Osteocyte (in vitro differentiated cells): ENCODE measurements around the gene E2F3. TPM values are rescaled to one million over a fixed set of nuclear protein-coding genes. Genes with fewer than 3 reads are reported as not detected.

ENCODE experiments used
- DNase-seq: peaks from one replicate; pipeline ENCODE4 v3.0.0; 2021; ENCODE audit warnings: mixed read lengths; ENCODE audit not compliant: unreplicated experiment; ENCODE audit errors: extremely low spot score
- H3K27ac Mint-ChIP-seq: one replicate; pipeline ENCODE4 v1.8.0; 2021; ENCODE audit warnings: mild to moderate bottlenecking, mixed read lengths; ENCODE audit not compliant: unreplicated experiment
- H3K27me3 Mint-ChIP-seq: one replicate; pipeline ENCODE4 v1.8.0; 2021; ENCODE audit warnings: mixed read lengths; ENCODE audit not compliant: unreplicated experiment
- H3K36me3 Mint-ChIP-seq: one replicate; pipeline ENCODE4 v1.8.0; 2021; ENCODE audit warnings: mixed read lengths; ENCODE audit not compliant: unreplicated experiment
- H3K4me1 Mint-ChIP-seq: one replicate; pipeline ENCODE4 v1.8.0; 2021; ENCODE audit warnings: mixed read lengths; ENCODE audit not compliant: unreplicated experiment
- H3K4me3 Mint-ChIP-seq: one replicate; pipeline ENCODE4 v1.8.0; 2021; ENCODE audit warnings: mild to moderate bottlenecking, moderate library complexity, mixed read lengths; ENCODE audit not compliant: unreplicated experiment
- H3K9me3 Mint-ChIP-seq: one replicate; pipeline ENCODE4 v1.8.0; 2021; ENCODE audit warnings: mixed read lengths; ENCODE audit not compliant: unreplicated experiment
- total RNA-seq: library from RNA; stranded (reverse); gene quantifications from 2 replicates; pipeline ENCODE4 v1.2.1, GENCODE V29; 2021
- TF ChIP-seq, protein P1 (sequence below): fragments of 200-600 bp; sonication (generic); IDR thresholded peaks from 2 replicates; pipeline ENCODE4 v1.5.0; 2021; ENCODE audit warnings: antibody characterized with exemption, mild to moderate bottlenecking, moderate library complexity

Gene E2F3
- total RNA-seq, 1 donor from 2014 or later = 12.0 TPM

GRCh38 chr6:20411953-20412681, 10.4 kb downstream of the E2F3 start:
- no peaks in the 10 kb centered on the region for H3K27me3 Mint-ChIP-seq
- no peak overlapping the region for H3K27ac Mint-ChIP-seq
- H3K36me3 Mint-ChIP-seq = no peaks in the 10 kb centered on the region
- TF ChIP-seq, protein P1, sequence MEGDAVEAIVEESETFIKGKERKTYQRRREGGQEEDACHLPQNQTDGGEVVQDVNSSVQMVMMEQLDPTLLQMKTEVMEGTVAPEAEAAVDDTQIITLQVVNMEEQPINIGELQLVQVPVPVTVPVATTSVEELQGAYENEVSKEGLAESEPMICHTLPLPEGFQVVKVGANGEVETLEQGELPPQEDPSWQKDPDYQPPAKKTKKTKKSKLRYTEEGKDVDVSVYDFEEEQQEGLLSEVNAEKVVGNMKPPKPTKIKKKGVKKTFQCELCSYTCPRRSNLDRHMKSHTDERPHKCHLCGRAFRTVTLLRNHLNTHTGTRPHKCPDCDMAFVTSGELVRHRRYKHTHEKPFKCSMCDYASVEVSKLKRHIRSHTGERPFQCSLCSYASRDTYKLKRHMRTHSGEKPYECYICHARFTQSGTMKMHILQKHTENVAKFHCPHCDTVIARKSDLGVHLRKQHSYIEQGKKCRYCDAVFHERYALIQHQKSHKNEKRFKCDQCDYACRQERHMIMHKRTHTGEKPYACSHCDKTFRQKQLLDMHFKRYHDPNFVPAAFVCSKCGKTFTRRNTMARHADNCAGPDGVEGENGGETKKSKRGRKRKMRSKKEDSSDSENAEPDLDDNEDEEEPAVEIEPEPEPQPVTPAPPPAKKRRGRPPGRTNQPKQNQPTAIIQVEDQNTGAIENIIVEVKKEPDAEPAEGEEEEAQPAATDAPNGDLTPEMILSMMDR = no peak
- H3K4me3 Mint-ChIP-seq = no peak overlapping the region
- no peaks in the 10 kb centered on the region for H3K9me3 Mint-ChIP-seq
- DNase-seq = no peak
- H3K4me1 Mint-ChIP-seq = peaks cover 14% of the 10 kb centered on the region

DNA sequence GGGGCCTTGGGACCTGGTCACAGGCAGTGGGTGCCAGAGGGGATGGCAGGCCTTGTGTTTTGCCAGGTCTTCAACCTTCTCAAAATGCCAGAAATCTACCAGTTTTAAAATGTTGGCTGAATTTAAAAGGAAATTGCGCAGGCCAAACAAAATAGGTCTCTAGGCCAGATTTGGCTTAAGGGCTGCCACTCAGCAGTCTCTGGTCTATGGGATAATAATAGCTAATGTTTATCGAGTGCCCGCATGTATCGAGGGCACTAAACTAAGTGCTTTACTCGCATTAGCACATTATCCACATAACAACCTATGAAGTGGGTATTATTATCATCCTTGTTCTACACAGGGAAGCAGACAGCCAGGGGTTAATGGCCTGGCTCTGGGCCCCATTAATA, 11.0 kb downstream of the E2F3 start:
- Mint-ChIP-seq H3K4me3 (no peak overlapping the region), H3K4me1 (peaks cover 14% of the 10 kb centered on the region), H3K27me3 (no peaks in the 10 kb centered on the region), H3K27ac (no peak overlapping the region), H3K36me3 (no peaks in the 10 kb centered on the region), H3K9me3 (no peaks in the 10 kb centered on the region)
- TF ChIP-seq, protein P1 = no peak
- no peak for DNase-seq

DNA sequence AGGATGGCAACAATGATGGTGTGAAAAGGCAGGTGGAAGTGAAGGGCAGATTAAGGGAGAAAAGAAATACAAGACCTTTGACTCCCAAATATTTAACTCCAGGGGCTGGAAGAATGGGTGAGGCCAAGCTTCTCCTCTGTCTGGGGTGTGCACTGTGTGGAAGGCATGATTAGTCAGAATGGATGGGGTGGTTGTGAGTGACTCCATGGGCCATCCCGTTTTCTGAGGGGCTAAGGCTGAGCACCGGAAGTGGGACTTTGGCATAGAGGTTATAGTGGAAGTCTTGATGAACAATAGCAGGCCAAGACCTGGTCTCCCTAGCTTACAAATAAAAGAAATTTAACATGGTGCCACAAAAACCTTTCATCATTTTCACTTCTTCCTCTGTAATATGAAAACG, 12.1 kb downstream of the E2F3 start:
- H3K36me3 Mint-ChIP-seq = no peaks in the 10 kb centered on the region
- H3K27me3 Mint-ChIP-seq = no peaks in the 10 kb centered on the region
- H3K9me3 Mint-ChIP-seq = no peaks in the 10 kb centered on the region
- DNase-seq = no peak
- H3K27ac Mint-ChIP-seq = no peak overlapping the region
- H3K4me1 Mint-ChIP-seq = peaks cover 11% of the 10 kb centered on the region
- no peak overlapping the region for H3K4me3 Mint-ChIP-seq
- TF ChIP-seq, protein P1 = no peak

GRCh38 chr6:20414711-20415110, 13.0 kb downstream of the E2F3 start:
- Mint-ChIP-seq H3K9me3 (no peaks in the 10 kb centered on the region), H3K36me3 (no peaks in the 10 kb centered on the region), H3K4me3 (no peak overlapping the region), H3K27ac (no peak overlapping the region), H3K4me1 (peaks cover 4% of the 10 kb centered on the region), H3K27me3 (no peaks in the 10 kb centered on the region)
- no peak for DNase-seq
- TF ChIP-seq, protein P1 = no peak

DNA sequence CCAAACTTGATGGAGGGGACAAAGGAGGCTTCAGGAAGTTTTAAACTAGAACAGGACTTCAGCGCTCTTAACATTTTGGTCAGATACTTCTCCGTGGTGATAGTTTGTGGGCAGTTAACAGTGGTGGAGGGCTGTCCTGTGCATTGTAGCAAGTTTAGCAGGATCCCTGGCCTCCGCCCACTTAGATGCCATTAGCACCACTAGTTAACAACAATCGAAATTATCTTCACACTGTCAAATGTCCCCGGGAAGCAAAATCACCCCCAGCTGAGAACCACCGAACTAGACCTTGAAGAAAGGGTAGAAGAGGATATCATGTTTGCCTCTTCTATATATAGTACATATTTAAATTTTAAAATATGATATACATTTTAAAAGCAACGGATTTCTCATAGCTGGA, 13.6 kb downstream of the E2F3 start:
- Mint-ChIP-seq H3K27ac (no peak overlapping the region), H3K36me3 (no peaks in the 10 kb centered on the region), H3K27me3 (no peaks in the 10 kb centered on the region), H3K9me3 (no peaks in the 10 kb centered on the region), H3K4me3 (no peak overlapping the region), H3K4me1 (peaks cover 2% of the 10 kb centered on the region)
- no peak for DNase-seq
- TF ChIP-seq, protein P1 = no peak
